Liver (tissue), 3 donors: Measurements from ENCODE around the gene ATP11B.

Experiments
- CTCF ChIP-seq: fragments of 150-350 bp; IDR thresholded peaks from 2 replicates; pipeline ENCODE4 v1.5.1; 2017; ENCODE audit warnings: improper control_type of control experiment, low read depth, low read length; ENCODE audit not compliant: missing input control
- JUND ChIP-seq, 2 donors: IDR thresholded peaks; 2 replicates each; pipeline ENCODE4 v1.6.1; 2016; ENCODE audit warnings: antibody characterized with exemption in 2 of 2
- MAX ChIP-seq: IDR thresholded peaks from 2 replicates; pipeline ENCODE4 v1.6.1; 2016; ENCODE audit warnings: antibody characterized with exemption
- NR2F2 ChIP-seq: IDR thresholded peaks from 2 replicates; pipeline ENCODE4 v1.6.1; 2016; ENCODE audit warnings: antibody characterized with exemption
- RAD21 ChIP-seq, 2 donors: IDR thresholded peaks; 2 replicates each; pipeline ENCODE4 v1.6.1; 2016; ENCODE audit warnings: antibody characterized with exemption in 2 of 2, mild to moderate bottlenecking in 2 of 2
- REST ChIP-seq: IDR thresholded peaks from 2 replicates; pipeline ENCODE4 v1.6.1; 2016; ENCODE audit warnings: antibody characterized with exemption, mild to moderate bottlenecking
- SP1 ChIP-seq: IDR thresholded peaks from 2 replicates; pipeline ENCODE4 v1.6.1; 2018; ENCODE audit warnings: antibody characterized with exemption, mild to moderate bottlenecking
- TAF1 ChIP-seq: conservative IDR thresholded peaks from 2 replicates; pipeline ENCODE4 v1.6.1; 2016; ENCODE audit warnings: antibody characterized with exemption, mild to moderate bottlenecking
- YY1 ChIP-seq: IDR thresholded peaks from 2 replicates; pipeline ENCODE4 v1.6.1; 2016; ENCODE audit warnings: antibody characterized with exemption, mild to moderate bottlenecking
- ZBTB33 ChIP-seq: IDR thresholded peaks from 2 replicates; pipeline ENCODE4 v1.6.1; 2016; ENCODE audit warnings: antibody characterized with exemption
- donor health status: healthy.
- donor health status: healthy.

GRCh38 chr3:182889948-182890629 lies 96.8 kb downstream of the ATP11B start:
- TF ChIP-seq REST: peak; percentile 81
- TF ChIP-seq CTCF: no peak
- TF ChIP-seq TAF1: peak; percentile 62
- TF ChIP-seq NR2F2: no peak
- peak; percentile 96 for TF ChIP-seq MAX
- peak; percentile 90 for TF ChIP-seq YY1
- TF ChIP-seq RAD21 (IDR thresholded peaks at IDR 0.05): peak; percentile 27 to 43
- TF ChIP-seq ZBTB33: peak; percentile 87
- peak; percentile 87 for TF ChIP-seq SP1
- TF ChIP-seq JUND (IDR thresholded peaks at IDR 0.05): peak; percentile 83 to 93
